ENCODE measurements around the gene HAND1.

DNA sequence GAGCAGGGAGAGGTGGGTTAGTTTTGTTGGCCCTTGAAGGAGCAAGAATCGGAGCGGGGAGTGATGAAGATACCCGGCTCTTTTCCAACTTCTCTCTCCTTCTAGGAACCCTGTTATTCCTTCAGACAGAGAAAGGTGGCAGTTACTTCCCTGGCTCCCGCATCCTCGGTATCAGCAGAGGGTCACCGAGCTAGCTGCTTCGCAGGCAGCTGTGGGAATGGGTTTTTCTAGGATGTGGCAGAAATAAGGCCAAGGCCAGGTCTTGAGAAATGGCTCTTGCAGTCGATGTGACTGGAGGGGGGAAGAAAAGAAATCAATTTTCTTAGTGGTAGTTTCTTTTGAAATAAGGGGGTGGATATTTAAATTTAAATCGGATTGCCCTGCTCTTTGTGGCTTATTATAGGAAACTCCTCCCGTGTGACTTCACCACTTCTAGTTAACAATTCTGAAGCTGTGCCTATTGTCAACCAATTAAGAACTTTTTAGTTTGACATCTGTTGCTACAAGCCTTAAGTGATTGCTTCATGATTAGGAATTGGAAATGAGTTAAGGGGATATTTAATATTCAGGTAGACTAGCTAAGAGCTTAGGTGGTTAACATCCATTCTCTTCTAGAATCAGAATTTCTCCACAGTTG is 30.8 kb downstream of the HAND1 start:
- TF ChIP-seq POLR2A (IDR thresholded peaks at IDR 0.05): no peak
- TF ChIP-seq, protein P1, sequence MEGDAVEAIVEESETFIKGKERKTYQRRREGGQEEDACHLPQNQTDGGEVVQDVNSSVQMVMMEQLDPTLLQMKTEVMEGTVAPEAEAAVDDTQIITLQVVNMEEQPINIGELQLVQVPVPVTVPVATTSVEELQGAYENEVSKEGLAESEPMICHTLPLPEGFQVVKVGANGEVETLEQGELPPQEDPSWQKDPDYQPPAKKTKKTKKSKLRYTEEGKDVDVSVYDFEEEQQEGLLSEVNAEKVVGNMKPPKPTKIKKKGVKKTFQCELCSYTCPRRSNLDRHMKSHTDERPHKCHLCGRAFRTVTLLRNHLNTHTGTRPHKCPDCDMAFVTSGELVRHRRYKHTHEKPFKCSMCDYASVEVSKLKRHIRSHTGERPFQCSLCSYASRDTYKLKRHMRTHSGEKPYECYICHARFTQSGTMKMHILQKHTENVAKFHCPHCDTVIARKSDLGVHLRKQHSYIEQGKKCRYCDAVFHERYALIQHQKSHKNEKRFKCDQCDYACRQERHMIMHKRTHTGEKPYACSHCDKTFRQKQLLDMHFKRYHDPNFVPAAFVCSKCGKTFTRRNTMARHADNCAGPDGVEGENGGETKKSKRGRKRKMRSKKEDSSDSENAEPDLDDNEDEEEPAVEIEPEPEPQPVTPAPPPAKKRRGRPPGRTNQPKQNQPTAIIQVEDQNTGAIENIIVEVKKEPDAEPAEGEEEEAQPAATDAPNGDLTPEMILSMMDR (IDR thresholded peaks at IDR 0.05): no peak
- TF ChIP-seq POLR2AphosphoS5 (IDR thresholded peaks at IDR 0.05; ENCODE audit: insufficient read depth in 1 of 2, low read depth in 1 of 2): no peak
